Spleen (tissue), 7 donors: Measurements from ENCODE around the gene LRMDA.

Experiments
- CTCF ChIP-seq, 11 experiments: fragments of 200-600 bp in 7 of 11; fragments of 450-650 bp in 4 of 11; sonication (generic) in 4 of 11; IDR thresholded peaks in 8 of 11; conservative IDR thresholded peaks in 3 of 11; 1 replicate in 7 of 11; 2 replicates in 4 of 11; pipeline versions ENCODE4 v1.4.0 to v1.8.0; 2016 to 2021; ENCODE audit warnings: antibody characterized with exemption in 11 of 11, inconsistent platforms in 4 of 11, mild to moderate bottlenecking in 1 of 11
- POLR2A ChIP-seq, 3 donors: fragments of 450-650 bp; IDR thresholded peaks; one replicate each; pipeline ENCODE4 v1.5.1; 2017; ENCODE audit warnings: antibody characterized with exemption in 3 of 3, mild to moderate bottlenecking in 1 of 3
- donor health status: DM: no; HTN: no; CAD: no; lungs with moderate emphysema.
- donor health status: DM: no; HTN: no; CAD: no.
- donor health status: DM: no; HTN: no; CAD: no.

GRCh38 chr10:76554033-76554408 lies 1122.6 kb downstream of the LRMDA start:
- TF ChIP-seq POLR2A (IDR thresholded peaks at IDR 0.05) (no peak), CTCF (IDR thresholded peaks at IDR 0.05 in 8 of 11, conservative IDR thresholded peaks at IDR 0.05 in 3 of 11) (no peak)
